ENCODE data around the gene TYMP. TPM values are rescaled to one million over a fixed set of nuclear protein-coding genes. Genes with fewer than 3 reads are reported as not detected.

The TYMP gene
- total RNA-seq, 2 experiments from 2014 or later = 71.8 to 76.6 TPM

- H3K27me3 Mint-ChIP-seq (ENCODE audit: low read depth) = peaks cover 16% of the 10 kb centered on the region
- peak overlapping the region; percentile 84 for H3K27ac Mint-ChIP-seq
- H3K9me3 Mint-ChIP-seq (ENCODE audit: insufficient read depth) = no peaks in the 10 kb centered on the region
- peaks cover 19% of the 10 kb centered on the region for H3K4me1 Mint-ChIP-seq (ENCODE audit: low read depth)
- DNase-seq = no peak
- H3K4me3 Mint-ChIP-seq = peak overlapping the region; percentile 53
- ATAC-seq = no peak
- no peaks in the 10 kb centered on the region for H3K36me3 Mint-ChIP-seq (ENCODE audit: low read depth)
- ChIA-PET CTCF (interaction anchor here (2.8 kb wide), 1 partner anchor 35 kb away, joined by 11 read pairs; the partner anchor contains the start of gene SCO2), POLR2A (interaction anchor here (1.2 to 2.2 kb wide), 3 partner anchors 13 to 36 kb away, joined by 3 to 11 read pairs (median 10); partner anchors contain the start of gene SCO2)
Observed at GRCh38 chr22:50561401-50562358, 31.9 kb upstream of the TYMP start.

- no peaks in the 10 kb centered on the region for H3K36me3 Mint-ChIP-seq (ENCODE audit: low read depth)
- CTCF ChIA-PET = interaction anchor here (1.0 to 2.8 kb wide), 2 partner anchors 13 to 34 kb away, joined by 5 to 11 read pairs; partner anchors contain the start of gene SCO2
- ATAC-seq (no peak), DNase-seq (no peak)
- H3K4me3 Mint-ChIP-seq = no peak overlapping the region
- H3K4me1 Mint-ChIP-seq (ENCODE audit: low read depth) = peaks cover 19% of the 10 kb centered on the region
- no peak overlapping the region for H3K27ac Mint-ChIP-seq
- peaks cover 25% of the 10 kb centered on the region for H3K27me3 Mint-ChIP-seq (ENCODE audit: low read depth)
- POLR2A ChIA-PET = interaction anchor here (1.1 to 2.2 kb wide), 4 partner anchors 11 to 34 kb away, joined by 3 to 11 read pairs (median 6); partner anchors contain the start of gene SCO2
- H3K9me3 Mint-ChIP-seq (ENCODE audit: insufficient read depth) = no peaks in the 10 kb centered on the region
Observed at GRCh38 chr22:50560034-50560433, 30.2 kb upstream of the TYMP start.

GRCh38 chr22:50556703-50557102 is 26.9 kb upstream of the TYMP start:
- peaks cover 19% of the 10 kb centered on the region for H3K27me3 Mint-ChIP-seq (ENCODE audit: low read depth)
- CTCF ChIA-PET = interaction anchor here (1.1 to 1.8 kb wide), 3 partner anchors 11 to 35 kb away, joined by 3 to 6 read pairs (median 4); partner anchors contain the start of gene KLHDC7B
- DNase-seq (no peak), ATAC-seq (no peak)
- no peak overlapping the region for H3K4me3 Mint-ChIP-seq
- peaks cover 6% of the 10 kb centered on the region for H3K4me1 Mint-ChIP-seq (ENCODE audit: low read depth)
- no peaks in the 10 kb centered on the region for H3K9me3 Mint-ChIP-seq (ENCODE audit: insufficient read depth)
- no peaks in the 10 kb centered on the region for H3K36me3 Mint-ChIP-seq (ENCODE audit: low read depth)
- POLR2A ChIA-PET = interaction anchor here (1.2 to 1.5 kb wide), 3 partner anchors 11 to 31 kb away, joined by 3 to 7 read pairs (median 3); partner anchors contain the start of genes KLHDC7B and SCO2
- no peak overlapping the region for H3K27ac Mint-ChIP-seq

GRCh38 chr22:50553310-50553709 is 23.5 kb upstream of the TYMP start:
- no peak overlapping the region for H3K4me3 Mint-ChIP-seq
- DNase-seq = no peak
- peaks cover 6% of the 10 kb centered on the region for H3K36me3 Mint-ChIP-seq (ENCODE audit: low read depth)
- POLR2A ChIA-PET = interaction anchor here (6.5 kb wide), 1 partner anchor 14 kb away, joined by 120 read pairs; no protein-coding TSS in a partner anchor
- H3K4me1 Mint-ChIP-seq (ENCODE audit: low read depth) = peaks cover 11% of the 10 kb centered on the region
- ATAC-seq = no peak
- H3K9me3 Mint-ChIP-seq (ENCODE audit: insufficient read depth) = no peaks in the 10 kb centered on the region
- H3K27ac Mint-ChIP-seq = no peak overlapping the region
- H3K27me3 Mint-ChIP-seq (ENCODE audit: low read depth) = peaks cover 9% of the 10 kb centered on the region
- CTCF ChIA-PET = interaction anchor here (1.1 to 2.6 kb wide), 3 partner anchors 10 to 67 kb away, joined by 3 to 15 read pairs (median 3); partner anchors contain the start of genes SCO2 and SYCE3

- Mint-ChIP-seq H3K9me3 (ENCODE audit: insufficient read depth) (no peaks in the 10 kb centered on the region), H3K4me1 (ENCODE audit: low read depth) (peaks cover 18% of the 10 kb centered on the region), H3K27ac (no peak overlapping the region), H3K27me3 (ENCODE audit: low read depth) (peaks cover 7% of the 10 kb centered on the region), H3K36me3 (ENCODE audit: low read depth) (peaks cover 6% of the 10 kb centered on the region), H3K4me3 (no peak overlapping the region)
- DNase-seq (no peak), ATAC-seq (no peak)
- POLR2A ChIA-PET = interaction anchor here (0.9 to 8.4 kb wide), 6 partner anchors 12 to 70 kb away, joined by 3 to 142 read pairs (median 54); partner anchors contain the start of genes CHKB, SCO2 and TYMP
- CTCF ChIA-PET = interaction anchor here (1.4 to 5.1 kb wide), 4 partner anchors 12 to 69 kb away, joined by 4 to 38 read pairs (median 12); partner anchors contain the start of genes SCO2 and SYCE3
Observed at GRCh38 chr22:50551160-50551752, 21.4 kb upstream of the TYMP start.

GRCh38 chr22:50550395-50550794 is 20.6 kb upstream of the TYMP start:
- Mint-ChIP-seq H3K4me3 (peak overlapping the region; percentile 74), H3K36me3 (ENCODE audit: low read depth) (peaks cover 6% of the 10 kb centered on the region), H3K27ac (peak overlapping the region; percentile 83), H3K27me3 (ENCODE audit: low read depth) (peaks cover 2% of the 10 kb centered on the region), H3K4me1 (ENCODE audit: low read depth) (peaks cover 26% of the 10 kb centered on the region), H3K9me3 (ENCODE audit: insufficient read depth) (no peaks in the 10 kb centered on the region)
- DNase-seq = no peak
- POLR2A ChIA-PET = interaction anchor here (0.9 to 8.4 kb wide), 6 partner anchors 11 to 71 kb away, joined by 3 to 142 read pairs (median 54); partner anchors contain the start of genes CHKB, SCO2 and TYMP
- CTCF ChIA-PET = interaction anchor here (1.4 to 5.1 kb wide), 4 partner anchors 11 to 70 kb away, joined by 4 to 38 read pairs (median 12); partner anchors contain the start of genes SCO2 and SYCE3
- ATAC-seq = no peak

- ATAC-seq (peak; percentile 8), DNase-seq (no peak)
- CTCF ChIA-PET = interaction anchor here (0.9 to 5.5 kb wide), 7 partner anchors 9 to 71 kb away, joined by 3 to 57 read pairs (median 20); partner anchors contain the start of genes CHKB, SCO2 and SYCE3
- peaks cover 39% of the 10 kb centered on the region for H3K4me1 Mint-ChIP-seq (ENCODE audit: low read depth)
- peaks cover 6% of the 10 kb centered on the region for H3K36me3 Mint-ChIP-seq (ENCODE audit: low read depth)
- peak overlapping the region; percentile 77 for H3K4me3 Mint-ChIP-seq
- H3K9me3 Mint-ChIP-seq (ENCODE audit: insufficient read depth) = no peaks in the 10 kb centered on the region
- POLR2A ChIA-PET = interaction anchor here (1.0 to 8.4 kb wide), 12 partner anchors 9 to 72 kb away, joined by 3 to 142 read pairs (median 10); partner anchors contain the start of genes CHKB, SCO2, SYCE3 and TYMP
- H3K27ac Mint-ChIP-seq = peak overlapping the region; percentile 86
- no peaks in the 10 kb centered on the region for H3K27me3 Mint-ChIP-seq (ENCODE audit: low read depth)
Observed at GRCh38 chr22:50548921-50549790, 19.3 kb upstream of the TYMP start.

- ChIA-PET CTCF (interaction anchor here (0.6 to 5.5 kb wide), 11 partner anchors 9 to 75 kb away, joined by 3 to 57 read pairs (median 5); partner anchors contain the start of genes CHKB, LMF2, NCAPH2 and SCO2), POLR2A (interaction anchor here (0.6 to 8.4 kb wide), 15 partner anchors 9 to 78 kb away, joined by 3 to 142 read pairs (median 9); partner anchors contain the start of genes CHKB, CPT1B, LMF2 and NCAPH2)
- DNase-seq (peak; percentile 74), ATAC-seq (peak; percentile 37)
- Mint-ChIP-seq H3K36me3 (ENCODE audit: low read depth) (peaks cover 6% of the 10 kb centered on the region), H3K27ac (peak overlapping the region; percentile 89), H3K4me1 (ENCODE audit: low read depth) (peaks cover 39% of the 10 kb centered on the region), H3K27me3 (ENCODE audit: low read depth) (no peaks in the 10 kb centered on the region), H3K9me3 (ENCODE audit: insufficient read depth) (no peaks in the 10 kb centered on the region), H3K4me3 (peak overlapping the region; percentile 68)
Observed at GRCh38 chr22:50548040-50548920, 18.5 kb upstream of the TYMP start.

- DNase-seq = no peak
- no peaks in the 10 kb centered on the region for H3K27me3 Mint-ChIP-seq (ENCODE audit: low read depth)
- peaks cover 42% of the 10 kb centered on the region for H3K4me1 Mint-ChIP-seq (ENCODE audit: low read depth)
- ATAC-seq = no peak
- ChIA-PET CTCF (interaction anchor here (1.1 to 5.5 kb wide), 7 partner anchors 8 to 74 kb away, joined by 3 to 57 read pairs (median 20); partner anchors contain the start of genes SCO2, SYCE3 and TYMP), POLR2A (interaction anchor here (0.9 to 8.4 kb wide), 11 partner anchors 8 to 77 kb away, joined by 3 to 142 read pairs (median 11); partner anchors contain the start of genes CHKB, CPT1B, LMF2 and NCAPH2)
- H3K9me3 Mint-ChIP-seq (ENCODE audit: insufficient read depth) = no peaks in the 10 kb centered on the region
- H3K36me3 Mint-ChIP-seq (ENCODE audit: low read depth) = peaks cover 8% of the 10 kb centered on the region
- H3K4me3 Mint-ChIP-seq = peak overlapping the region; percentile 65
- peak overlapping the region; percentile 84 for H3K27ac Mint-ChIP-seq
Observed at GRCh38 chr22:50547263-50547985, 17.6 kb upstream of the TYMP start.

All from activated CD8-positive, alpha-beta T cell treated with anti-CD3 and anti-CD28 coated beads, Interleukin-2, amount 10 ng/mL, durations not matched to agents 7 days and 5 days (primary cell).